Stimulated activated CD4-positive, alpha-beta T cell treated with anti-CD3 and anti-CD28 coated beads, TNF-alpha, amount 100 ng/mL, for 48 hours (primary cell): Measurements from ENCODE around the gene MAML2.

ENCODE experiments used
- DNase-seq, 3 donors: peaks; one replicate each; pipeline ENCODE4 v3.0.0-alpha.2; 2020; ENCODE audit warnings: low read depth in 3 of 3

MAML2 gene

DNA sequence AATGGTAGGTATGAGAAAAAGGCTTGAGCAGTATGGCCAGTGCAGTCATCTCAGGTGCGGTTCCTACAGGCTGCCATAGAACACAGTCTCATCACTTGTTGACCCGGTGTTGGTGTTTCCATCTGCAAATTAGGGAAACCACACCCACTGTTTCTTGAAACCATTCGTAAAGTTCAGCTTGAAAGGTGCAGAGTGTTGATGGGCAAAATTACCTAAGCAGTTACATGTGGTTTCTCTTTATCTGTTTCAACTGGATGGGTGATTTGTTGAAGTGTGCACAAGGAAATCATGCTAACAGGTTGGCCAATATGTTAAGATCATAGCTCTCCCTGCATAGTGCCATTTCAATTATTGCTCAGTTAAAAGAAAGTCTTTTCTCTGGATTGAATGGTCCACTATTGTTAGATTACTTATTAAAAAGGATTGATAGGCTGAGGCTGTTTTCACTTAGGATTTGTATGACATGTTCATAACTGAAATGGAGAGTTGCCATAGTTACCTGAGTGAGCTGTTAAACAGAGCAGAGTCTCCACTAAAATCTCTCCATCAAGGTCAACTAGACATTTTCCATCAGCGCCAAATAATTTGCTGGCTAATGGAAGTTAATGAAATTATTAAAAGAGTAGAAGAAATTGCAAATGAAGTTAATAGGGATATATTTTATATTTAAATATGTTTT lies 215.9 kb downstream of the MAML2 start:
- no peak for DNase-seq

GRCh38 chr11:96125400-96125799 lies 217.6 kb downstream of the MAML2 start:
- DNase-seq: no peak

DNA sequence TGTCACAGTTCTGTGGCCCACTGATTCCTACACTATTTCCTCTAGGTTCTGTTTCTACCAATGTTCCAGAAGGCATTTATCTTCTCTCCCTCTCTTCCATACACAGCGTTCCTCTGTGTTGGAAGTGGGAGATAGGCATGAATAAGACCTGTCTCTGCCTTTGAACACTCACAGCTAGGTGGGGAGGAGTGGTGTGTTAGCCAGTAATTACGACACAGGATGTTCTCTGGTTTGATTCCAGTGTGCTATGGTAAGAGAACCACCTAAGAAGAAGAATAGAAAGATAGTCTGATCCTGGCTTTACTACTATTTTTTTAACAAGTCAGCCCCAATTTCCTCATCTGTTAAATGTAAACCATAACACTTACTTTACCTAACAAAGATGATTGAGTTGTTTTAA lies 218.8 kb downstream of the MAML2 start:
- DNase-seq: no peak

DNA sequence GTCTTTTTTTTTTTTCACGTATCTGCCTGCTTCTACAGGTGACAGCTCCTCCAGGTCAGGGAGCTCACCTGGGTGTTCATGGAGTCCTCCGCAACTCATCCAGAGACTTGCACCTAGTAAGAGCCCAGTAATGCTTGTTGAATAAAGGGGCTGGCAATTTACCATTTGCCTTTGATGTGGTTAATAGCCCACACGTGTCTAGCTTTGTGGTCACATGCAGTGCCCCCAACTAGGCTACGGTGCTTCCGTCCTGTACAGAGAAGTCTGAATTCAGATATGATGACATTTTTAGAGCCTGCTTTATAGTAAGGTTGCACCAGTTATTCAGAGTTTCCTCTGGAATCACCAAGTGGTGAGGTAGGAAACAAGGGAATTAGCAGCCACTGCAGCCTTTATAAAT lies 219.7 kb downstream of the MAML2 start:
- no peak for DNase-seq

DNA sequence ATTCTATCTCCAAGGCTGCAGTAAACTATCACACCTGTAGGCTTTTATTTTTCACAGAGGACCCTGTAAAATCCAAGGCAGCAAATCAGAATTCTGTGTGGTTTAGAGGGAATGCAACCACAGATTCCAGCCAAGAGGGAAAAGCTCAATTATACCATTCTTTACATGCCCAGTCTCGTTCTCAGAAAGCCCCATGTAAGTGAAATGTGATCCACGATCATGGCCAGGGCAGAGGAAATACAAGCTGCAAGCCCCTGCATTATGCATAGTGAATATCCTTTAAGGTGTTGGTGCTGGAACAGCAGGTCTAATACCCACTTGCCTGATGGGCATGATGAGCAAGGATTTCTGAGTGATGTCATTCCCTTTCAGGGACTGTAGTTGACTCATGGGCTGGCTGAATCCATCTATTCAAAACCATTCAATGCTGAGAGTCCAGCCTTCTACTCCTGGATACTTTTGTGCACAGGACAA lies 220.4 kb downstream of the MAML2 start:
- no peak for DNase-seq

- no peak for DNase-seq
Measured at GRCh38 chr11:96119211-96119610, 223.8 kb downstream of the MAML2 start.

DNA sequence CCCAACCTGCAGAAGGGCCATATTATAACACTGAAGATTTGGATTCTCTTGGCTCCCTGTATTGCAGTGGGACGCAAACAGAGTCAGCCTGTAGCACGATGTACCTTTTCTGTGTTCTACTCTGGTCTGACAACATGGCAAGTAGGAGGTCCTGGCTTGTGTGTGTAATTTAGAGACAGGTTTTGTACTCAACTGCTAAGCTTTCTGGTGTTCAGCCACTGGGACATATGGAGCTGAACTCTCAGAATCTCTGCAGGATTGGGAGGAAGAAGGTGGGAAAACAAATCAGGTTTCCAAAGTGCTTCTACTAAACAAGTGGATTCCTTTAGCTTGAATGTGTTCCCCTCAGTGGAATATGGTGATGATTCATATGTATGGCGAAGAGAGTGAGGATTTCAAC lies 226.6 kb downstream of the MAML2 start:
- no peak for DNase-seq

GRCh38 chr11:96114178-96115064 lies 228.6 kb downstream of the MAML2 start:
- no peak for DNase-seq

- DNase-seq: no peak
Measured at GRCh38 chr11:96113193-96113681, 229.8 kb downstream of the MAML2 start.

DNA sequence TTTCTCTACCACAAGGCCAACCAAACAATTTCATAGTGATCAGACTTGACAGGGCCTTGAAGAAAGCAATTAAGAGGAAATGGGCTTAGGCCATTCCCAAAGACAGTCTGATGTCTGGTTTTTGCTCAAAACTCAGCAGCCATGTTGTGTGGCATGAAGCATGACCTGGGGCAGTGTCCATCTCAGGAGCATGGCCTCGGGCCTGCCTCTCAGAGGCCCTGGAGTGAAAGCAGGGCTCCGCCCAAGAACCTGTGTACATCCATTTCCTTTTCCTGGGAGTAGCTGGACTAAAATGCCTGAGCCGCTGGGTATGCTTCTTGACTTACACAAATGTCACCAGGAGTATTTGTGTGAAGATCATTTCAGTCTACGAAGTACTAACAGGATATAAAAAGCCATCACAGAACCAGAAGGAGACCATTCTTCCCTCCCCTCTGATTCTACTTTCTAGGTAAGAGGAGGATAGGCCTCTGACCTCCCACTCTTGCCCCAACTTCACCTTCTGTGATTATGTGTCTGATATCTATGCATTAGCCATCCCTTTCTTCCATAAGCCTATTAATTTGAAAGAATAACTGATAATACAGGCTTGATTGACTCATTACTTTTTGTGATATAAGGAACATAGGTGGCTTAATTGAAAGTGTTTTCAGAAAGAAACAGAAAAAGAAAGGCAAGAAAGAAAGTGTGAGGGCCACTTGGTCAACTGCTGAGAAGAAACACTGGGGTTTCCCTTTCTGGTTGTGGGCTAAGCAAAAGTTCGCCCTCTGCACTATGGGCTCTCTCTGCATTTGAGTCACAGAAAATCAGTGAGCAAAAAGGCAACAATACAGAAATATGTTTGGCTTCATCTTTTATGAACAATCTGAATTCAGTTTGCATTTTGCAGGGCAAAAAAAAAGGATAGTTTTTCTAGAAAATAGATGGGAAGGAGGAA lies 230.5 kb downstream of the MAML2 start:
- DNase-seq: no peak

DNA sequence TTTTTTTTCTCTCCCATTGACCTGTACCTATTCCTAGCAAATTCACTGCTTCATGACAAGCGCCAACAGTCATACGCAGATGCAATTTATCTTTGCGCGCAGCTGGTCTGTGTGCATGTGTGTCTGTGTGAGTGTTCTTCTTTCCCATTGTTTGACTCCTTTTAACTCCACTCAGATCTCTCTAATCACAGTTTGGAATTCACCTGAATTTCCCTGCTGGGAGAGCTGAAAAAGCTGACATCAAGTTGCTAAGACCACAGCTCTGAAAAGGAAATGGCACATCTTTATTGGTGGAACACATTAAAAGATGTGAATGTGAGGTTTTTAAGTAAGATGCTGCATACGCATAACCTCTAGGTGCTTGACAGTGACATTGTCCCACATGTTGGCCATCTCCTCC lies 231.7 kb downstream of the MAML2 start:
- no peak for DNase-seq

GRCh38 chr11:96110302-96110701 lies 232.7 kb downstream of the MAML2 start:
- no peak for DNase-seq

DNA sequence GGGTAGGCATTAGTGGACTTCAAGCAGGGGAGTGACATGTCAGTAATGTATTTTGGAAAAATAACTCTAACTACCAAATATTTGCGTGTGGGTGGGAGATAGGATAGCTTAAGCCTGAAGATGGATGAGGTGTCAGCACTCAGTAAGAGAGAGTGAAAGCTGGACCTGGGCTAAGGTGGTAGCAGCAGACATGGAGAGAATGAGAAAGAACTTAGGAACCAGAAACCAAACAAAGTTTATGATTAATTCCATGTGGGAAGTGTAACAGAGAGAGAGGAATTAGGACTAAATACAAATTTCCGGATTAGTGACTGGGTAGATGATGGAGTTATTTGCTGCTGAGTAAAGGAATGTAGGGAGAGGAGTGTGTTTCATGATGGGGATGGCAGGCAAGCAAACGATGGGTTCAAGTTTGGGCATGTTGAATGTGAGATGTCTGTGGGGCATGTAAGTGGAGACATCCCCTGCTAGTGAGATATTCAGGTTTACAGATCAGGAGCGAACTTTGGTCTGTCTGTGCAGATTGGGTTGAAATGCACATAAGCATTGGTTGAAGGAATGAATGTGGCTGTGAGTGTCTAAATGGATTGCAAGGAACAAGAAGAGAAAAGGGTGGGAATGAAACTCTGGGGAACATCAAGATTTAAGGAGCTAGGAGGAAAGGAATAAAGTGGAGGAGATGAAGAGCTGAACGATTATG lies 233.5 kb downstream of the MAML2 start:
- no peak for DNase-seq

GRCh38 chr11:96107143-96107824 lies 235.7 kb downstream of the MAML2 start:
- no peak for DNase-seq

DNA sequence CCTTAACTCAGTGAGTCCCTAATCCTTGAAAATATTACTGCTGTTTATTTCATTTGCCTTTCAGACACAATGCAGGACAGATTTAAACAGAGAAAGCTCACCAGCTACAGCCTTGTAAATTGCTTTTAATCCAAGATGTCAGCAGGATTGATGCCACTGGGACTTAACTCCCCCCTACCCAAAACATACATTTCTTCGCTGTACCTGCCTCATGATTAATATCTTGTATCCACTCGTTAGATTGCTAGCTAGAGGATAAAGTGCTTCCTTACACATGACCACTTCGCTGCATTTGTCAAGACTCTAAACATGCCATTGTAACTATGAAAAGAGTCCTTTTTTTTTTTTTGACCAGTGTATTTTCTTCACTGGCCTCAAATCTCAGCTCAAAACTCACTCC lies 236.3 kb downstream of the MAML2 start:
- no peak for DNase-seq

- DNase-seq: no peak
Measured at GRCh38 chr11:96105944-96106343, 237.1 kb downstream of the MAML2 start.

DNA sequence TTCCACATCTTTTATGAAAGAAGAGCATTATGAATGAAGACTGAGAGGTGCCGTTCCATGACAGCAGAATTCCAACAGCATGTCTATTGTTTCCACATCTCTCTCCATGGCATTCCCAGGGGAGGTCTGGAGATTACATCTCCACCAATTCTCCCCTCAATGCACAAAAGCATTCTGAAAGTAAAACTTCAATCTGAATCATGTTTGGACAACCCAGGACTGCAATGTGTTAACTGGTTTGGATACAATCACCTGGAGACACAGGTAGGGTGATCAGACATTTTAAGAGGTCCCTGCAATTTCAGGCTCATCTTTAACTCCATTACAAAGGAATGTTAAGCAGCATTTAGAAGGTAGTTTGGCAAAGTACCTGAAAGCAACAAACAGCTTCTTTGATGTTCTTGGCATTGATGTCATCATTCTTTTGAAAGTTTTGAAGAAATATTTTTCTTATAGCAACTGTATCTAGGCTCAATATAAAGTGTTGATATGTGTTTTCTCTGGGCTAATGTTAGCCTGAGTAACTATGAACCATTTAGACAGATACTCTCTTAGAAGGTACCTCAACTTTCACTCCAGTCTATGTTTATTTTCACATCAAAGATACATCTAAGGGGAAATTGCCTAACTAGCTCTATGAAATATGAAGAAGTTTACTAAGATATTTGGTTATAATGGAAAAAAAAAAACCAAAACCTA lies 237.6 kb downstream of the MAML2 start:
- DNase-seq: no peak

- no peak for DNase-seq
Measured at GRCh38 chr11:96104496-96104895, 238.5 kb downstream of the MAML2 start.

- no peak for DNase-seq
Measured at GRCh38 chr11:96103721-96104120, 239.3 kb downstream of the MAML2 start.

- DNase-seq: no peak
Measured at GRCh38 chr11:96103102-96103501, 239.9 kb downstream of the MAML2 start.
